Panc1 (cell line): ENCODE results near the gene BRD3OS. TPM values are rescaled to one million over a fixed set of nuclear protein-coding genes. Genes with fewer than 3 reads are reported as not detected.

Experiments used
- ATAC-seq: fragments of 200-7000 bp; cut with Tn5 transposase; 2 replicates; pipeline ENCODE4 v1.9.1; 2020; ENCODE audit warnings: mild to moderate bottlenecking, moderate library complexity
- BruUV-seq: library from RNA; stranded (reverse); fragments of 400-500 nt; replicated peaks from 2 replicates; lab custom pipeline; 2021; lab: Mats Ljungman, UMichigan
- CTCF ChIA-PET: fragments of 300-600 bp; sonication (Branson Sonifier 250); formaldehyde crosslinking; loops from one replicate; lab custom pipeline; 2022; ENCODE audit warnings: antibody characterized with exemption; lab: Charles Lee
- POLR2A ChIA-PET: fragments of 300-600 bp; sonication (Branson Sonifier 250); formaldehyde crosslinking; loops from one replicate; lab custom pipeline; 2022; ENCODE audit warnings: antibody characterized with exemption; lab: Charles Lee
- DNase-seq: peaks from one replicate; pipeline ENCODE4 v3.0.0-alpha.2; 2010; ENCODE audit warnings: low read depth, low spot score
- H3K27ac ChIP-seq: 2 replicates; pipeline ENCODE4 v1.5.1; 2011; ENCODE audit warnings: mild to moderate bottlenecking, low read length, inconsistent platforms
- H3K27me3 ChIP-seq: fragments of 200-500 bp; sonication (Bioruptor generic); 2 replicates; pipeline ENCODE4 v1.6.0; 2014; ENCODE audit warnings: low read length, inconsistent platforms; ENCODE audit not compliant: control insufficient read depth, insufficient read depth
- H3K36me3 ChIP-seq: fragments of 200-500 bp; sonication (Bioruptor generic); 2 replicates; pipeline ENCODE4 v1.5.1; 2014; ENCODE audit warnings: inconsistent platforms, mild to moderate bottlenecking, low read length, moderate library complexity; ENCODE audit not compliant: control insufficient read depth, insufficient read depth
- H3K4me1 ChIP-seq: 2 replicates; pipeline ENCODE4 v1.5.1; 2011; ENCODE audit warnings: inconsistent platforms, mild to moderate bottlenecking, low read length, moderate library complexity; ENCODE audit not compliant: control insufficient read depth, insufficient read depth
- H3K4me3 ChIP-seq, 2 experiments: 2 replicates each; pipeline ENCODE4 v1.5.1; 2011 to 2012; ENCODE audit warnings: low read depth in 2 of 2, low read length in 2 of 2, mild to moderate bottlenecking in 2 of 2, inconsistent platforms in 1 of 2, moderate library complexity in 1 of 2
- H3K9me3 ChIP-seq: fragments of 200-500 bp; sonication (Bioruptor generic); 2 replicates; pipeline ENCODE4 v1.5.1; 2014; ENCODE audit warnings: low read depth, mild to moderate bottlenecking, inconsistent platforms, low read length, moderate library complexity; ENCODE audit not compliant: control insufficient read depth, insufficient read depth
- CTCF ChIP-seq: fragments of 450-650 bp; IDR thresholded peaks from 2 replicates; pipeline ENCODE4 v1.5.1; 2017; ENCODE audit warnings: mild to moderate bottlenecking
- POLR2AphosphoS5 ChIP-seq: IDR thresholded peaks from 2 replicates; pipeline ENCODE4 v1.6.1; 2012; ENCODE audit warnings: mild to moderate bottlenecking, low read depth, low read length, moderate library complexity
- REST ChIP-seq, 2 experiments: IDR thresholded peaks; 2 replicates each; pipeline ENCODE4 v1.6.1; 2011 to 2012; ENCODE audit warnings: low read depth in 2 of 2, control low read depth in 1 of 2, low read length in 1 of 2, mild to moderate bottlenecking in 1 of 2, moderate library complexity in 1 of 2; ENCODE audit not compliant: insufficient read depth in 1 of 2
- SIN3A ChIP-seq: IDR thresholded peaks from 2 replicates; pipeline ENCODE4 v1.6.1; 2012; ENCODE audit warnings: low read depth, mild to moderate bottlenecking, low read length, moderate library complexity, borderline replicate concordance; ENCODE audit not compliant: insufficient read depth
- TCF7L2 ChIP-seq: IDR thresholded peaks from 2 replicates; pipeline ENCODE4 v1.6.1; 2011; ENCODE audit warnings: mild to moderate bottlenecking, low read depth, low read length, inconsistent platforms
- in situ Hi-C: cut with HindIII; loops from 2 replicates; pipeline ENCODE4 v1.10.0; 2016; ENCODE audit warnings: low sequenced_read_pairs, low pct_unique_long_range_greater_than_20kb
- intact Hi-C: fragments of 100-400 bp; cut with micrococcal nuclease; formaldehyde crosslinking; loops from one replicate; pipeline ENCODE4 v1.10.0; 2022; ENCODE audit not compliant: unreplicated experiment
- total RNA-seq: library from RNA; stranded (reverse); gene quantifications from one replicate; pipeline ENCODE4 v1.2.1, GENCODE V29; 2021; ENCODE audit not compliant: unreplicated experiment

The BRD3OS gene
- total RNA-seq, 1 experiment from 2014 or later = 22.1 TPM

- H3K36me3 ChIP-seq = no peaks in the 10 kb centered on the region
- no TSS peak for BruUV-seq
- POLR2A ChIA-PET = interaction anchor here (0.6 kb wide), 1 partner anchor 96 kb away, joined by 3 read pairs; no protein-coding TSS in a partner anchor
Observed at GRCh38 chr9:134050726-134051125, 25.4 kb downstream of the BRD3OS start.

DNA sequence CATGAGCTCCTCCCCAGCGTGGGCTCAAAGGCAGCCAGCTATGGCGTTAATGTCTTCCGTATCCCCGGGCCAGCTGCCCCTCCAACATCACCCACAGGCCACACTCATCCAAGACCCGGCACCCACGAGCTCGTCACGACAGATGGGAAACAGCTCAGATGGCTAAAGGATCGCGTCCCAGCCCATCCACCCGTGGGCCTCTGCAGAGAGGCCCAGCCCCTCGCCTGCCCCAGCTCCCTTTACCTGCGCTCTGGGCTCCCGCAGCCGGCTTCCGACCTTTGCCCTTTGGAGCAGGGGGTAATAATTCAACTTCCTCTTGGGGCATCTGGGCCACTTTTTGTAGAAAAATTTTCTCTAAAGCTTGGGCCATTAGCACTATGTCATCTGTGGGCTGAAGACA, 26.0 kb downstream of the BRD3OS start:
- H3K36me3 ChIP-seq = no peaks in the 10 kb centered on the region
- in situ Hi-C loops = no loop called here
- no peak for ATAC-seq

More at GRCh38 chr9:134050726-134051125, 25.4 kb downstream of the BRD3OS start:
- Histone ChIP-seq H3K9me3 (no peaks in the 10 kb centered on the region), H3K4me3 (no peak overlapping the region), H3K27me3 (no peaks in the 10 kb centered on the region), H3K4me1 (no peaks in the 10 kb centered on the region), H3K27ac (no peak overlapping the region)
- intact Hi-C loops (no loop called here), in situ Hi-C loops (no loop called here)
- DNase-seq = no peak
- TF ChIP-seq POLR2AphosphoS5 (no peak), TCF7L2 (no peak), REST (IDR thresholded peaks at IDR 0.05; ENCODE audit: insufficient read depth in 1 of 2, low read depth in 2 of 2, low read length in 1 of 2) (no peak), SIN3A (no peak), CTCF (no peak)
- CTCF ChIA-PET = no interaction called here
- no peak for ATAC-seq

More for the DNA sequence above, 26.0 kb downstream of the BRD3OS start:
- Histone ChIP-seq H3K27me3 (no peaks in the 10 kb centered on the region), H3K27ac (no peak overlapping the region), H3K9me3 (no peaks in the 10 kb centered on the region), H3K4me3 (no peak overlapping the region), H3K4me1 (peaks cover 2% of the 10 kb centered on the region; the same call in 1 of the 2 replicates)
- TF ChIP-seq CTCF (no peak), TCF7L2 (no peak), SIN3A (no peak), POLR2AphosphoS5 (no peak), REST (IDR thresholded peaks at IDR 0.05; ENCODE audit: insufficient read depth in 1 of 2, low read depth in 2 of 2, low read length in 1 of 2) (no peak)
- ChIA-PET POLR2A (interaction anchor here (0.6 to 0.7 kb wide), 2 partner anchors 96 to 420 kb away, joined by 3 to 8 read pairs; no protein-coding TSS in a partner anchor), CTCF (interaction anchor here (0.6 kb wide), 1 partner anchor 181 kb away, joined by 4 read pairs; no protein-coding TSS in a partner anchor)
- no peak for DNase-seq
- no TSS peak for BruUV-seq
- intact Hi-C loops = no loop called here
